ENCODE results near the gene KRT78.
"Not testable (repeated sequence)": the region's sequence is repeated elsewhere in the genome, so short reads cannot be mapped to it uniquely, and the experiment has no call there.

The KRT78 gene

DNA sequence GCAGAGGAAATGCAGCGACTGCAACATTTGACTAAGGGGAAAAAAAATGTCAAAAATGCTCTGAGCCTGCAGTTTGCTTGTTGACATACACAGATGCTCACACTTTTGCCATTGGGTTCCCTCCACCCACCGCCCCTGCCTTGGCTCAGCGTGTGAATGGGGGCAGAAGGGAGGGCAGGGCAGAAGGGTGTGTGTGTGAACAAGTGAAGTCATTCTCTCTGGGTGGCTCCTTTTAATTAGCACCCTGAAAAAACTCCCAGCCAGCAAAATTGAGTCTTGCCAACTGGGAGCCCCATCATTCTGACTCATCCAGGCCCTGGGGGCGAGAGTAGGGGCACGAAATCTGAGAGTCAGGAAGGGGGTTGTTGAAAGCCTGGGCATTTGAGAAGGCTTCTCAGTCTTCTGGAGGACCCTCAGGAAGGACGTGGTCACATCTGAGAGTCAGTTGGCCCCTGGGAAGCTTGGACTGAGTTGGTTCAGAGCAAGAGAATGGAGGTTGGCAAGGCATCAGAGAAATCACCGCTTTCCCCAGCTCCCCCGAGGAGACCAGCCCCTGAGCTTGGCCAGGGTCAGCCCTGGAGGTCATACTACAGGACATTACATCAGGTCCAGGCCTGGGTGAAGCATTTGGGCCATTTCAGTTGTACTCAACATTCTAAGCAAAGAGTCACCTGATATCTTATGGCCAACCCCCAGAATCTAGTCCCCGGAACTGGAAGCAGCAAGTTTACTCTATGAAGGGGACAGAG, 22.7 kb upstream of the KRT78 start:
- DNase-seq = no peak

DNA sequence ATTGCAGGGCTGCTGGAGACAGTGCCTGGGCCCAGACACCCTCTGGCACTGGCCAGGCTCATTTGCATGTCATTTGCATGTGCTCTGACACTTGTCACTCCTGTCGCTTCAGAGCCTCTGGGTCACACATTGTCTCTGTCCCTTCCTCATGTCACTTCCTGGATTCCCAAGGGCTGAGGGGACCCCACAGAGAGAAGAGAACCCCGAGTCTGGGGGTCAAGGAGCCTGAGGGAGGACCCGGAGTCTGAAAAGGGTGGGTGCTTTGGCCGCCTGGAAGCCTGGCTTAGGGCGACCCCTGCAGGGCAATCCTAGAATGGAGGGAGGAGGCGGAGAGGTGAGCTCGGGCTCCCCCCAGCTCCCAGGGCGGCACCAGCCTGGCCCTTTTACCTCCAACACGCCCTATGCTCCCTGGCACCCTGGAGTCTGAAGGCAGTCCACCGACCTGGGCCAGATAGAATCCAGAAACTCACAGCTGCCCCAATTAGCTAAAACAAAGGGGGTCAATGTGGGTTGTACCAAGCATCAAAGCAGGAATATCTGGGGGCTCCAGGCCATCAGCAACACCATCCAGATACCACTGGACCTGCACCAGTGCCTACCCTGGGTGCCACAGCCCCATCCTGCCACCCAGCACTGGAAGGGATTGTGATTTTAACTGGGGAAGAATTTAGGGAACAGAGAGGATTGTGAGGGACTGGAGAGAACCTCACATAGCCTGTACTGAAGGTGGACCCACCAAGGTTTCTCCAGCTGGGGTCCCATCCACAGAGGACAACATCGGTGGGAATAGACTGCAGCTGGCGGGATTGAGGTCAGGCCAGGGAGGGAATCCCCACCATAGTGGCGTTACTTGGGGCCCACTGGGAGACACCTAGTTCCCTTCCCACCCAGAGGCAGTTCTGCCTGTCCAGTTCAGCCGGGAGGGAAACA, 21.8 kb upstream of the KRT78 start:
- peak; percentile 94 for DNase-seq

DNA sequence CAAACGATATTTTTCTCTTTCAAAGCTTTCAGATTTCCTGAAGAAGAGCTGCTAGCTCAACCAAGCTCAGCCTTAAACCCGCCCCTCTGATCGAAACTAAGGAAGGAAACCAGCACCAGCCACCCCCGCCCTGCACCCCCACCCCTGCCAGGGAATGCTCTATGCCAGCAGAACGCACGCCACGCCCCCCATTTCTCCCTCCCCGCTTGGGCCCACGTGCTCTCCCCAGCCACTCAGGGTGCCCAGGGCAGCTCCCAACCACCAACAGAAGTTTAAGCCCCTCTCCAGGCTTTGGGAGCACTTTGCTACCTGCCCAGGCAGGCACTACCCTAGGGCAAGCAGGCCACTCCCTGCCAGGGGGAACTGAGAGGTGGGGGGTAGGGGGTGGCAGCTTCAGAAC, 18.8 kb upstream of the KRT78 start:
- peak; percentile 47 for DNase-seq

DNA sequence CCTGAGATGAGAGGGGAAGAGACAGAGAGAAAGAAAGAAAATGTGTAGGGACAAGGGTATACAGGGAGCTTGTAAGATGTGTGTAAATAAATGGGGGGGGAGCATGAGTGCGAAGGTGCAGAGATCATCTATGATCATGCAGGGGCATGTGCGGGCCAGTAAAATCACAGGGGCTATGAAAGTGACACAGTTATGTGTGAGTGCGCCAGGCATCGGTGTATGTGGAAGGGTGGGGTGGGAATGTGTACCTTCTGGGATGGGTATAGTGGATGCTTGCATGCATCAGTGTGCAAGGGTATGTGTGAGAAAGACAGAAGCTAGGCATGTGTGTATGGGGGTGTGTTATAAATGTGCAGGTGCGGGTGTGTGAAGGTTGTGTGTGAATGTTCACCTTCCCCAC, 18.4 kb upstream of the KRT78 start:
- no peak for DNase-seq

DNA sequence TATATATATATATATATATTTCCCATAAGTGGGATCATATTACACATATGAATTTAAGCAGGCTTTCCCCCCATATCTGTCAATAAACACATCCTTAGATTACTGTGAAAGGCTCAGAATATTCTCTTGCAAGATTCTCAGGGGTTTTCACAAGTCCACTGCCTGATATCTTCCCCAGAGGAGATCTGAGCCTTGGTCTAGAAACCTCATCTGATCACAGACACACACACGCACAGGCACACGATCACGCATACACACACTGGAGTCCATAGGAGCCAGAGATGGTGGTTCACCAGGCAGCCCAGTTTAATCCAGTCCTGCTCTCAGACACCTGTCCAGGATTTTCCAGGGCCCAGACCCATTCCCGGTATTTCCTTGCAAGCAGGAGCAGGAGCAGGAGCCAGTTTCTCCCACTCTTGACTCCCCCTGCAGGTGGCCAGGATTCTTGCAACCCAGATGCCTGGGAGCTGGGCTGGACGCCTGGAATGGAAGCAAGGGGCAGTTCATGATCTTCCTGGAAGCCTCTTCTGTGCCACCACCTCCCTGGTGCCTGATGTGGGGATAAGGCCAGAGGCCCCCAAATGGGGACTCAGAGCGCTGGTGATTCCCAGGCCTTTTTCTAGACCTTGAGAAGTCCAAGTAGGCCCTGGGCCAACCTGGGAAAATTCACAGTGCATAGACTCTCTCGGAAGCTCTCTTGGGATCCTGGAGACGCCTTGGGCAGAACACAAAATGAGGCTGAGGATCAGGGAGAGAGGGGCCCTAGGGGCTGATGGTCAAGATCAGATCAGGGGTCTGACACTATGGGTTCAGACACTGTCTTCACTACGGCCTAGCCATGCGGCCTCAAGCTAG, 16.5 kb upstream of the KRT78 start:
- peak; percentile 64 for DNase-seq

DNA sequence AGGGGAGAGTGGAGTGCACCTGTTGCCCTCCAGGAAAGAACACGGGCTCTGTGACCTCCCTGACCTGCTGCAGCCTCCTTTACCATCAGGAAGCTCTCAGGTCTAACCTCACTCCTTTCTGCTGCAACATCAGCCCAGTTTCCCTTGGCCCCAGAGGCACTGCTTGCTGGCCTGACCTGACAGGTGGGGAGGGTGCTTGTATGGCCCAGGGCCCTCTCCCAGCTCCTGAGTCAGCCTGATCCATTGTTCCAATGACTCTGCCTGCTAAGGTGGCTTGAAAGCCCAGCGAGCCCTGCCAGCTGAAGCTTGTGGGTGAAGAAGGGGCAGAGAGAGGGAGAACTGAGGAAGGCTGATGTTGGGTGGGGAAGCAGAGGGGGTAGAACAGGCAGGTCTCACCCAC, 13.2 kb upstream of the KRT78 start:
- no peak for DNase-seq

DNA sequence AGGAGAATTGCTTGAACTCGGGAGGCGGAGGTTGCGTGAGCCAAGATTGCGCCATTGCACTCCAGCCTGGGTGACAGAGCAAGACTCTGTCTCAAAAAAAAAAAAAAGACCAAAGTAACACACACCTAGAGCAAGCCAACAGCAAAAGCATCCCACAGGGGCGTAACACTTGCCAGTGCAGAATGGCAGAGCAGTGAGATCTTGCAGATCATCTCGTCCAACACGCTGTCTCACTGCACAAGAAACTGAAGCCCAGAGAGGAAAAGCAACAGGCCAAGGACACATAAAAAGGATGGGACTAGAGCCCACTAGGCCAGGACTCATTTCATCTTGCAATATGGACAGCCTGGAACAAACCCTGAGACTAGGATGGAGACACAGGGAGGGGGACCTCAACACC, 12.7 kb upstream of the KRT78 start:
- DNase-seq = no peak

DNA sequence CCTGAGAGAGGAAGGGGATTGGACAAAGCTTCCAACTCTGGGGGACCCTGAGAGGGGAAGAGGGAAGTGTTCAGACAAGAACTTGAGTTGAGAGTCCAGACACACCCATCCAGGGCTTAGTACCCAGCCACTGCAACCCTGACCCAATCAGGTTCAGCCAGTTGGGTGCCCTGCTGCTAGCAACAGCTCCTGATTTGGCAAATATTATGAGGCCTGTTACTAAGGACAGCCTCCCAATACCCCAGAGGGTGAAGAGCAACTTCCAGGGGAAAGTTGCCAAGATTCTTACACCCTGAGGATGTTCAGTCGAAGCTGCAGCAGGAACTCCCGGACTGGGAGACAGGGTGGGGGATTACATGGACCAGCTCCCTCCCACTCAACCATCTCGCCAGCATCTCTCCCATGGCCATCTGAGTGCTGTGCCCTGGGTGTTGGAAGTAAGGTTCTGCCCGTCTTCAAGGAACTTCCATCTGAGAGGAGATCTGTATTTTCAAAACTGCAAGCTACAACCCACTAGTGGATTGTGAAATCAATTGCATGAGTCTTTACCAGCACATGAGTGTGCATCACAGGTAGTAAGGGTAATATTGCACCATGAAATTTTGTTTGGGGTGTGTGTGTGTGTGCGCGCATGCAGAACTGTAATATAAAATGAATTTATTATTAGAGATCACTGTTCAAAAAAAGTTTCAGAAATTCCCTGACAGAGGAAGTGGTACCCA, 11.5 kb upstream of the KRT78 start:
- DNase-seq = no peak

DNA sequence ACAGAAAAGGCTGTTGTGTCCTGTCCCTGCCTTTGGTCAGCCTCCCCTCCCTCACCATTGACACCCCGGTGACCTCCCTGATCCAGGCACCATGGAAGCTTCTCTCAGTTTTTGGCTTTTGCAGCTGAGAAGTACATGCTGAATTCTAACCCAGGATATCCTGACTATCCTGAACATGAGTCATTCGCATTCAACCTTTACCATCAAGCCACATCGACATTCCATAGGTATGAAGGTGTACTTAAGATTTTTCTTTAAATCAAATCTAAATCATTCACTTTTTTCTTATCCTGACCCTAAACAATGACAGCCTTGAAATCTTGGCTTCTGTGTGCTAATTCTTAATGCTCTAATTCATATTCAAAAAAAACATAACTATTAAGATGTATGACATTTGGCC, 8.7 kb upstream of the KRT78 start:
- DNase-seq = no peak

DNA sequence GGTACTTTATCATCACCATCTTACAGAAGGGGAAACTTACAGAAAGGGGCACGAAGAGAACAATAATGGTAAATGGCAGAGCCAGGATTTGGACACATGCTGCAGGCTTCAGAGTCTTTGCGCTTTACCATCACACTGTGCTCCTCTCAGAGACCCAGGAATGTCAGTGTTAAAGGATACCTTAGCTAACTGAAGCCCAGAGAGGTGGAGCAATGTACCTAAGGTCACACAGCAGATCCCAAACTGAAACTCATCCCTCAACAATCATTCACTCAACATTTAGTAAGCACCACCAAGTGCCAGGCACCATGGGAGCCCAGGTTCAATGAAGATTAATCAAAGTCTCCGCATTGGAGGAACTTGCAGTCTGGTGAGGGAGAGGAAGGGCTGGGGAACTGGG, 8.0 kb upstream of the KRT78 start:
- no peak for DNase-seq

DNA sequence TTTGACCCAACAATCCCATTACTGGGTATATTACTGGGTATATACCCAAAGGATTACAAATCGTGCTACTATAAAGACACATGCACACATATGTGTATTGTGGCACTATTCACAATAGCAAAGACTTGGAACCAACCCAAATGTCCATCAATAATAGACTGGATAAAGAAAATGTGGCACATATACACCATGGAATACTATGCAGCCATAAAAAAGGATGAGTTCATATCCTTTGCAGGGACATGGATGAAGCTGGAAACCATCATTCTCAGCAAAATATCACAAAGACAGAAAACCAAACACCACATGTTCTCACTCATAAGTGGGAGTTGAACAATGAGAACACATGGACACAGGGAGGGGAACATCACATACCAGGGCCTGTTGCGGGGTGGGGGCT, 7.3 kb upstream of the KRT78 start:
- DNase-seq = not testable (repeated sequence)

DNA sequence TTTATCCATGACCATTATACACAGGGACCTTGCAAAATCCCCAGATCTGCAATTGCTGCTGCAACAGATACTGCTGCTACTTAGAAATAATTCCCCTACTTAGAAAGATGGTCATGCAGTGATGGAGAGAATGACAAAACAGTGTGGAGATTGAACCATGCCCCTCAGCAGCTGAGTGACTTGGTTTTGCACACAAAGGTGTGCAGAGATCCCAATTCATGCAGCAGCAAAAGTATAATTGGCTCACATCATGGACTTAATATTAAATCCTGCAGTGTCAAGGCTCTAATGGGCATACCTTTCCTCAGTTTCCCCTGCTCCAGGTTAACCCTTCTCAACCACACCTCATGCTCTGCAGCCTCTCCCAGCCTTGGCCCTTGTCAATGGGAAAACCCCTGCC, 3.0 kb upstream of the KRT78 start:
- no peak for DNase-seq

DNA sequence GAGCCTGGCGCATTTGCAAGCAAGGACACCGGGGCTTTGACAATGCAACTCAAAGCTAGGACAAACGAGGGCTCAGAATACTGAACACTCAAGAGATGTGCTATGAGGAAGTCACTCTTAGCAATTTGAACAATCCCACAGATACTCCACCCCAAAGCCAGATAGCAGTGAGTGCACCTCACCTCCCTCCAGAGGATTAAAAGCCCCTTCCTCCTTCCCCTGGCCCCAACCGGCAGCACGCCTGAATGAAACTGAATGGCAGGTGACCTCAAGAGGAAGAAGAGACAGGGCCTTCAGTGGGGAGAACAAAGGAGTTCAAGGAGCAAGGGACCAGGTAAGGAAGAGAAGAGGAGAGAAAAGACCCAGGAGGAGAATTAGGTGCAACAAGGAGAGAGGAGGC, 1.9 kb upstream of the KRT78 start:
- no peak for DNase-seq

DNA sequence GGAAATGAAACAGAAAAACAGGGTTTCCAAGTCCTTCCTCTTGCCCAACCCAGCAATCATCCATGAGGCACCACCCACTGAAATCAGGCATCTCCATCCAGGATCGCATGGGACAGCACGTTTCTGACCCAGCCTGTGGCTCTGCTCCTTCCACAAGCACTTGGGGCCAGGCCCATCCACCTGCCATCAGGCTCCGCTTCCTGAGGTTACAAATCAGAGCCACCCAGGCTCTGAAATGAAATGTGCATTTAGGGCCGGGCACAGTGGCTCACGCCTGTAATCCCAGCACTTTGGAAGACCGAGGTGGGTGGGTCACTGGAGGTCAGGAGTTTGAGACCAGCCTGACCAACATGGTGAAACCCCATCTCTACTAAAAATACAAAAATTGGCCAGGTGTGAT, 717 bp upstream of the KRT78 start:
- DNase-seq = no peak

DNA sequence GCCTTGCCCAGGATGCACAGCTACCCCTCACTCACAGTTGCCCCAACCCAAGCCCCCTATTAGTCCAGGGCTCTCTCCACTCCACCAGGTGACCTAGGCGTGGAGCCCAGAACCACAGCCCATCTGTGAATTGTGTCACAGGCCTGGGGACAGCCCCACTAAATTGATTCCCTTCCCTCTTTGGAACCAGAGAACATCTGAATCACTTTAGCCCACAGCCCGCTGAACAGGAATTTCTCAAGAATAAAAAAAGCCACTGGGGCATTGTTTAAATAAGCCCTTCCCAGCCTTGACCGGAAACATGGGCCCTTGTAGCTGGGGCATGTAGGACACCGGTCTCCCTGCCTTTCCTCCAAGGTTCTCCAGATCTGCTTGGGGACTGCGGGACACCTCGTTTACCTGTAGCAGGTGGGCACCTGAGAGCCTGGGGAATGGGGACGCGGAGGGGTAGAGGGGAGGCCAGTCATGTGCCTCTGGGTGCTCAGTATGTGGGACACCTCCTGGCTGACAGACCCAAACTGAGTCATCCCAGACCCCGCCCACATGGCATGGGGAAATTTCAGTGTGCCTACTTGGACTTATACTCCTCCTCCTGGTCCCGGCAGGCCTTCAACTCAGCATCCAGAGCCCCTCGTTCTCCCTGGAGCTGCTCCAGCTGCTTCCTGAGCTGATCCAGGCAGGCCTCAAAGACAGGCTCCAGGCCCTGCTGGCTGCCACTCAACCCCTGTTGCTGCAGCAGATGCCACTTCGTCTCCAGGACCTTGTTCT, 1.3 kb downstream of the KRT78 start:
- DNase-seq = no peak

DNA sequence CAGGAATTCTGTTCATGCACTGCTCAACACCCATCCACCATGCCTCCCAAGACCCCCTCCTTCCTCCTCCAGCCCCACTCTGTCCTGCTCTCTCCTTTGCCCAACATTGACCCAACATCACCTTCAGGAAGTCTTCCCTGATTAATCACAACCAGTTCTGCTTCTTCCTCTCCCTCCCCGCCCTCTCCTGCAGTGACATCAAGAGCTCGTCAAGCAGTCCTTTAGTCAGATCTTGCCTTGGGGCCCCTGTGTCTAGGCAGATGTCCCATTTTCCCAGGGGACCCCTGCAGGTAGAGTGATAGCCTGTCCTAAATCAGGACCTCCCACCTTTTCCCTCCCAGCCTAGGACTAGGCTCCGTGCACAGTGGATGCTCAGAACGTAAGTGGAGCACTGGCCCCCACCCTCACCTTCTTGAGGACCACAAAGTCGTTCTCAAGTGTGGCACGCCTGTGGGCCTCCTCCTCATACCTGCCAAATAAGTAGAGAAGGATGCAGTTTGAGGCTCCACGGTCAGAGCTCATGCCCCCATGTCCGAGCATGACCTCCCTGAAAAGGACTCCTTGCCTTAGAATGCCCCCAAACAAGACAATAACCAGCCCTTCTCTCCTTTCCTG, 2.3 kb downstream of the KRT78 start:
- DNase-seq = no peak

DNA sequence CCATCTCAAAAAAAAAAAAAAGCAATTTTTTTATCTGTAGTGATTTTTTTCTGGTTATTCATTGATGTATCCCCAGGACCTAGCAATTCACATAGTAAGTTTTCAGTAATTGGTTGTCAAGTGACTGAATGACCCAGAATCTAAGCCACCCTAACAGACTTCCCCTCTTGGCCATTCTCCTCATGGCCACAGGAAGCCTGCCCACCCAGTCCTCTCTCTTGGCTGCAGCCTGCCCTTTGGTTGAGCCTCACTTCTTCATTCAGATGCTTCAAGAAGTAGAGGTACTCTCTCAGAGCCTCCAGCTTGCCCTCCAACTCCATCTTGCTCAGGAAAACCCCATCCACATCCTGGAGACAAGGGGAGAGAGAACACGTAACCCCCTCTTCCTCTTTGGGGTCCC, 2.8 kb downstream of the KRT78 start:
- no peak for DNase-seq

DNA sequence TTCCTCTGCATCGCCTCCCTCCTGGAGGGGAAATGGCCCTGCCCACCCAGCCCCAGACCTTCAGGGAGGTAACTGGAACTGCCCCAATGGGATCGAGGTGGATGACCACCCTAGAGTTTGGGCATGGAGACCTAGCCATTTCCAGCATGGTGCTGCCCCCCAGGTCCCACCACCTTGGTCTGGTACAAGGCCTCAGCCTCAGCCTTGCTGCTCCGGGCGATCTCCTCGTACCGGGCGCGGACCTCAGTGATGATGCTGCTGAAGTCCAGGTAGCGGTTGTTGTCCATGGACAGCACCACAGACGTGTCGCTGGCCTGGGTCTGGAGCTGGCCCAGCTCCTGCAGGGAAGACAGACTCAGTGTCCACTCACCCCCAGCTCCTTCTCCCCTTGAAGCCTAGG, 4.4 kb downstream of the KRT78 start:
- no peak for DNase-seq

DNA sequence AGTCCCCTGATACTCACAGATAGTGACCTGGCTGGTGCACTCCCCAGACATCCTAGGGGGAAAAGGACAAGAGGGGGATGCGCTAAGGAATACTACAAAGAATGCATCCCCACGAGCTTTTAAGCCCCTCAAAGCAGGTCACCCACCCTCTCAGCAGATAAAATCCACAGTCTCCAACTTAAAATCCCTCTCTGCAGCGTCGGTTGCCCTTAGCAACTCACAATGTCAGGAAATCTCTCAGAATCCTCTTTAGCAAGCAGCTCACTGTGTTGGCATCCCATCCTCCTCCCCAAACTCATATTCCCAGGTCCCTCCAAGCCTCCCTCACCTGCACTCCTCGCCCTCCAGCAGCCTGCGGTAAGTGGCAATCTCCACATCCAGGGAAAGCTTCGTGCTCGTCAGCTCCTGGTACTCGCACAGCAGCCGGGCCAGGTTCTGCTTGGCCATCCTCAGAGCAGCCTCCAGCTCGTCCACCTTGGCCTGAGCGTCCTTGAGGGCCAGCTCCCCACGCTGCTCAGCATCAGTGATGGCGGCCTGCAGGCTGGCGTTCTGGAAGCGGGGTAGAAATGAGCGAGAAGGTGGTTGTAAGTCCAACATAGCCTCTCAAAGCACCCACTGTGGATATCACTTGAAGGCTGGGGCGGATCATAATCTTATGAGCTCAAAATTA, 9.2 kb downstream of the KRT78 start:
- DNase-seq = no peak

DNA sequence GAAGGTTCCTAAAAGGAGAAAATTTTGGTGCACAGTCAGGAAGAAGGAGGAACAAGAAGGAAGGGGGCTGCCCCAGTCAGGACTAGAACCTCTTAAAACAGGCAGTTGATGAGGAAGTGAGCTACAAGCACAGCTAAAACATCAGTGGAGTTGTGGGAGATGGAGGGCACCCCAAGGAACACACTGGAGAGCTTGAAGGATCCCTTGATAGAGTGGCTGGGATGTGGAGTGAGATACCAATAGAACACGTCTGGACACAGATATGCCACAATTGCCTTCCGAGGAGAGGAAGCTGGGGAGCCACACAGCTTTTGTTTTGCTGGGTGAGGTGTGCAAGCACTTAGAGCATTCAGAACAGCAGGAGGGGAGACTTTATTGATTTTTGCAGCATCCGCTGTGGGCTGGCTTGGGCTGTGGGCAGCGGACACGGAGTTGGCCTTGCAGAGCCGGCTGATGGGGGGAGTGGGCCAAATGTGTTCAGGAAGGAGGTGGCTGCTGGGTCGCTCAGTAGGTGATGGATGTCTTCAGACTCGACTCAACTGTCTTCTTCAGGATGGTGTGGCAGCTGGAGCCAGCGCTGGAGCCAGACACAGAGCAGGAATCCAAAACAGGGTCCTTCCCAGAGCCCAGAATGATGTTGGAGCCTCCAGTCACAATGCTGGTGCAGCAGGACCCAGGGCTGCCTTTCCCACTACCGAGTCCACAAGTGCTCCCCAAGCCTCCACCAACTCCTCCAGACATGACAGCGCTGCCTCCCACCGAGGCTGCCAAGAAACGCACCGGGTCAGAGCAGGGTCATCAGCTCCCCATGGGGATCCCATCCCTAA, 10.0 kb downstream of the KRT78 start:
- no peak for DNase-seq
